ENCODE data around the gene STK17A. TPM values are rescaled to one million over a fixed set of nuclear protein-coding genes. Genes with fewer than 3 reads are reported as not detected.

STK17A gene
- total RNA-seq, 3 donors from 2014 or later, result 17.9 to 30.0 (median 19.5) TPM

DNA sequence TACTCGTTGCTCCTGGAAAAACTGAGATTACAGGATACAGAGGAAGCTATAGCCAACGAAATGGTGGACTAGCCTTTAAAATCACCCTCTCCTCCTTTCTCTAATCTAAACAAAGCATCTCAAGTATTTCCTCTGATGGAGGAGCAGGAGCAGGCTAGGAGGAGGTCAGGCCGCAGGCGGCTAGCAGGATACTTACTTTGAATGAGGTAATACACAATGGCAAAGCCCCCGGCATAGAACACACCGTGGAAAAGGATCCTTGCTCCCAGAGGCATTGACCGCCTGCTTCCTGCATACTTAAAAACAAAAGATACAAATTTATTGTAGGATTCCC lies 64.4 kb downstream of the STK17A start:
- Histone ChIP-seq H3K9me3 (no peaks in the 10 kb centered on the region), H3K4me3 (no peak overlapping the region), H3K4me1 (ENCODE audit: low read depth) (peaks cover 20% of the 10 kb centered on the region), H3K36me3 (ENCODE audit: low read depth) (no peaks in the 10 kb centered on the region)
- intact Hi-C loops (cut with DNase I, micrococcal nuclease), result no loop called here
- no peak for ATAC-seq
- DNase-seq, result no peak
- TF ChIP-seq, protein P1, sequence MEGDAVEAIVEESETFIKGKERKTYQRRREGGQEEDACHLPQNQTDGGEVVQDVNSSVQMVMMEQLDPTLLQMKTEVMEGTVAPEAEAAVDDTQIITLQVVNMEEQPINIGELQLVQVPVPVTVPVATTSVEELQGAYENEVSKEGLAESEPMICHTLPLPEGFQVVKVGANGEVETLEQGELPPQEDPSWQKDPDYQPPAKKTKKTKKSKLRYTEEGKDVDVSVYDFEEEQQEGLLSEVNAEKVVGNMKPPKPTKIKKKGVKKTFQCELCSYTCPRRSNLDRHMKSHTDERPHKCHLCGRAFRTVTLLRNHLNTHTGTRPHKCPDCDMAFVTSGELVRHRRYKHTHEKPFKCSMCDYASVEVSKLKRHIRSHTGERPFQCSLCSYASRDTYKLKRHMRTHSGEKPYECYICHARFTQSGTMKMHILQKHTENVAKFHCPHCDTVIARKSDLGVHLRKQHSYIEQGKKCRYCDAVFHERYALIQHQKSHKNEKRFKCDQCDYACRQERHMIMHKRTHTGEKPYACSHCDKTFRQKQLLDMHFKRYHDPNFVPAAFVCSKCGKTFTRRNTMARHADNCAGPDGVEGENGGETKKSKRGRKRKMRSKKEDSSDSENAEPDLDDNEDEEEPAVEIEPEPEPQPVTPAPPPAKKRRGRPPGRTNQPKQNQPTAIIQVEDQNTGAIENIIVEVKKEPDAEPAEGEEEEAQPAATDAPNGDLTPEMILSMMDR (IDR thresholded peaks at IDR 0.05), result no peak

DNA sequence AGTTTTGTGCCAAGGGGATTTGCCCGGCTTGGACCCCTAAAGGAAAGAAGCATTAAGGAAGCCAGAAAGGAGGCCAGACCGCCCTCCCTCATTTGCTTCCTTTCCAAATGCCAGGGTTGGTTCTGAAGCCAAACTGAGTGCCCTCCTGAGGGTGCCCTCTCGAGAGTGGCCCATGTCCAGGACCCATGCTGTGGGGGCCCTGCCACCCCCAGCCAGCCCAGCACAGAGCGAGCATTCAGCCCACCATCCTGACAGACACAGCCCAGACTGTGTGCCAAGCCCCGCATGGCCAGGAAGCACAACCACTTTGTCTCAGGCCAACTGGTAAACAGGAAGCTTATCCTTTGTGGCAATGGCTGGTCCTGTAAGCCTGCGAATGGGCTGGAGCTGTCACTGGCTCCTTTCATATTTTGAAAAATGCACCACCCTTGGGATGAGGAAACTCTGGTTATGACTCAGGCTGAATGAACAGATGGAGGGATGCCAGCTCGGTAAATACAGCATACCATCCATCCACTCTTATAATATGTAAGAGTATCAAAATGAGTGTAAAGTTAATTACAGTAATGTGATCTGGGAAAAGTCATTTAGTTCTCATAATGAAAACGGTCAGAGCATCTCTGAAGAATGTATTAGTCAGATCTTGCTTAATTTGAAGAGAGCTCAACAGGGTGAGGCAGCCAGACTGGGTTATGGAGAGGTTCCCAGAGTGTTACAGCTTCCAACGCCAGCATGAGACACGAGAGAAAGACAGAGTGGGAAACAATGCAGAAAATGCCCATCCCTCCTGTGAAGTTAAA lies 65.0 kb downstream of the STK17A start:
- intact Hi-C loops (cut with DNase I, micrococcal nuclease), result no loop called here
- TF ChIP-seq, protein P1 (IDR thresholded peaks at IDR 0.05), result no peak
- H3K36me3 ChIP-seq (ENCODE audit: low read depth), result no peaks in the 10 kb centered on the region
- ATAC-seq (peak; percentile 72), DNase-seq (peak in 2 of 3 donors; percentile 59 to 75)
- H3K4me1 ChIP-seq (ENCODE audit: low read depth), result peaks cover 20% of the 10 kb centered on the region
- H3K4me3 ChIP-seq, result no peak overlapping the region
- H3K9me3 ChIP-seq, result no peaks in the 10 kb centered on the region

DNA sequence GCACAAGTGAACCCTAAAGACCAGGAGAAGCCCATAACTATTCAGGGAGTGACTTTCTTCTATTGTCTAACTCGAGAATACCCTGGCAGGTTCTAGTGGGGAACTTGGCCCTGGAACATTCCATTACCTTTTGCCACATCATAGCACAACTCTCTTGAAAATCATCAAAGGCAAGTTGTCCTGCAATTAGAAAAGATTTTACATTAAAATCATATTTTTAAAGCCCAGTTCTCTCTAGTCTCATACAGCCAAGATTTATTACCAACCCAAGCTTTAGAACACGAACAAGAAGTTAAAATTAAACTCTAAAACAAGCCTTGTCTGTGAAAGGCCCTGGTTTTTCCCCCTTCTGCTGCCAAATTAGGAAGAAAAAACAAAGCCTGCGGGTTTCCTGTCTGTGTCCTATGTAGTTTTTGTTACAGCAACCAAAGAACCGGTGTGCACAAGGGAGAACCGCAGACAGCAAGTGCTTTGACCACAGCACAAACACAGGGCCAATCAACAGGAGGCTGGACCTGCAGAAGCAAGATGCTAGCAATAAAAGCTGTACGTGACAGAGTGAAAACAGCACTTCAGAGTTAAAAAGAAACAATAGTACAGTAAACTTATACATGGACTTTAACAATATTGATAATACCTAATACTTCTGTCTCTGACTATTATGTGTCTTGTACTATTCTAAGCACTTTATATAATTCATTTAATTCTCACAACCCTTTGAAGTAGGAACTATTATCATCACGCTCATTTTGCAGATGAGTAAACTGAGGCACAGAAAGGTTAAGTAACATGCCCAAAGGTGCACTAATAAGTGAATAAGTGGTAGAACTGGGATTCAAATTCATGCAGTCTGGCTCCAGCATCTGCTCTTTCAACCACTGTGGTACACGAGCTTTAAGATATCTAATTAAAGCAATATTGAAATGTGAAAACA lies 65.8 kb downstream of the STK17A start:
- peak; percentile 59 for ATAC-seq
- intact Hi-C loops (cut with DNase I, micrococcal nuclease), result no loop called here
- no peaks in the 10 kb centered on the region for H3K36me3 ChIP-seq (ENCODE audit: low read depth)
- H3K4me1 ChIP-seq (ENCODE audit: low read depth), result peaks cover 20% of the 10 kb centered on the region
- no peak overlapping the region for H3K4me3 ChIP-seq
- DNase-seq, result peak in 2 of 3 donors; percentile 55 to 68
- TF ChIP-seq, protein P1 (IDR thresholded peaks at IDR 0.05), result no peak
- H3K9me3 ChIP-seq, result no peaks in the 10 kb centered on the region

DNA sequence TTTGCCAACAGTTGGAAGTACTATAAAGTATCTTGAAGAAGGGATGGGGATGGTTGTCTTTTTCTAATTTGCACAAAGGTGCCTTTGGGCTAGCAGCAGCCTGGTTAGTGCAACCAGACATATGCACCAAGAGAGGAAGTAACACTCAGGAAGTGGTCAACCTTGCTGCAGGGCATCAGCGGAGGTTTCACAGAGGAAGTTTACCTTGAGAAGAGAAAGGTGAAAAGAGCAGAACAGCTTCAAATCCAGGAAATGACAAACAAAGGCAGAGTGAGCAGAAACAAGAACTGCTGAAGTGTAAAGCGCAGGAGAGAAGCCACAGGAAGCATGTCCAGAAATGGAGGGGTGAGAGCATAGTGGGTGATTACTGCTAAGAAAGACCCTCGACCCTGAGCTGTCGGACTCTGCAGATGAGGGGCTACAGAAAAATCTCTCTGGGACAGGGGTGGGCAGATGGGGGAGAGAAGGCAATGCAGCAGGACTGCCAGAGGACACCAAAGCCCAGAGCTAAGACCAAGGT lies 66.9 kb downstream of the STK17A start:
- ATAC-seq (peak; percentile 67), DNase-seq (peak in 1 of 3 donors; percentile 45)
- Histone ChIP-seq H3K9me3 (no peaks in the 10 kb centered on the region), H3K4me1 (ENCODE audit: low read depth) (peaks cover 20% of the 10 kb centered on the region), H3K36me3 (ENCODE audit: low read depth) (no peaks in the 10 kb centered on the region), H3K4me3 (no peak overlapping the region)
- intact Hi-C loops (cut with DNase I, micrococcal nuclease), result no loop called here
- TF ChIP-seq, protein P1 (IDR thresholded peaks at IDR 0.05), result no peak

DNA sequence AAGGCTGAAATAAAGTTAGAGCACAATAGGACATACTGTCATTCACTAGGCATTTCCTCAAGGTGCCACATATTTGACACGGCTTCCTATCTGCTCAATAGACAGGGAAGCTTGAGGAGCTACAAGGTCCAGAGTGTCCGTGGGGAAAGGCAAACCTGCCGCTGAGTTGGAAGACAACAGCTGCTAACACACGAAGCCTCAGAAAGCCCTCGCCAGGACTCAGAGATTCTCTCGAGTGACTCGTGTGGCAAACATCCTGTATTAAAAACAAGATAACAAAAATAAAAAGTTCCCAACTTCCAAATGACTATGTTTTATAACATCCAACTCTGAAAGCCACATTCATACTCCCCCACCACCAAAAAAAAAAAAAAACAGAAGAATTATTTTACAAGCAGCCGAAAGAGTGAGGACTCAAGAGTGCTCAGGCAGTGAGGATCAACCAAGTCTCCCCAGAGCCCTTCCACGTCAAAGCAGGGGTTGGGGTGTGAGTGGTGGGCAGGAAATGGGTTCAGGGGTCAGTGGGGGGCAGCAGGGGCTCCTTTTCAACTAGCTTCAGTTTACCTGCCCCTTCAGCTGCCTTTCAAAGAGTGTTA lies 67.6 kb downstream of the STK17A start:
- H3K36me3 ChIP-seq (ENCODE audit: low read depth), result no peaks in the 10 kb centered on the region
- H3K4me1 ChIP-seq (ENCODE audit: low read depth), result peaks cover 20% of the 10 kb centered on the region
- ATAC-seq, result no peak
- H3K9me3 ChIP-seq, result no peaks in the 10 kb centered on the region
- TF ChIP-seq, protein P1 (IDR thresholded peaks at IDR 0.05), result no peak
- DNase-seq, result peak in 1 of 3 donors; percentile 53
- intact Hi-C loops (cut with DNase I, micrococcal nuclease), result no loop called here
- no peak overlapping the region for H3K4me3 ChIP-seq

All from mucosa of descending colon (tissue), 3 donors.